NCI-H2196 (cell line): ENCODE data around the gene WDR93.
"Not testable (repeated sequence)": the region's sequence is repeated elsewhere in the genome, so short reads cannot be mapped to it uniquely, and the experiment has no call there.

Experiments used
- DNase-seq: peaks from one replicate; lab custom pipeline; 2025; ENCODE audit not compliant: unreplicated experiment; lab: John Stamatoyannopoulos, UW

Gene WDR93

DNA sequence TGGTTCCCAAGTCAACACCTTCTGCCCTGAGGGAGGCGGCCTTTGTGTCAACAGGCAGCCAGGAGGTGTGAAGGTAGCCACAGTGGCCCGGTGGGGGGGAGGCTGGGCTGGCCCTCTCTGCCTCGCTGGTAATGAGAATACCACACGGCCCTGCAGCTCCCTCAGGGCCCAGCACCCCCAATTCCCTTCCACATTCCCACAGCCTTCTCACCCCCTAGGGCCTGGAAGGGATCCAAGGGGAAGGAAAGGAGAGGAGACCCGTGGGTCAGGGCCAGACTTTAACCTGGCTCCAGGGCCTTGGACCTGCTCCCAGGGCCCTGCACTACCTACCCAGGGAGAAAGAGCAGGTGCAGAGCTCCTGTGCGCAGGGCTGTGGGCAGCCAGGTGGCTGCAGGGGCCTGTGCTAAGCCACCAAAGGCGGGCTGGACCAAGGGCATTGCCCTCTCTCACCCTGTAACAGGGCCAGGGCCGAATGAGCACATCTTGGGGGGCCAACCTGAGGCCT, 76.9 kb downstream of the WDR93 start:
- peak; percentile 60 for DNase-seq

DNA sequence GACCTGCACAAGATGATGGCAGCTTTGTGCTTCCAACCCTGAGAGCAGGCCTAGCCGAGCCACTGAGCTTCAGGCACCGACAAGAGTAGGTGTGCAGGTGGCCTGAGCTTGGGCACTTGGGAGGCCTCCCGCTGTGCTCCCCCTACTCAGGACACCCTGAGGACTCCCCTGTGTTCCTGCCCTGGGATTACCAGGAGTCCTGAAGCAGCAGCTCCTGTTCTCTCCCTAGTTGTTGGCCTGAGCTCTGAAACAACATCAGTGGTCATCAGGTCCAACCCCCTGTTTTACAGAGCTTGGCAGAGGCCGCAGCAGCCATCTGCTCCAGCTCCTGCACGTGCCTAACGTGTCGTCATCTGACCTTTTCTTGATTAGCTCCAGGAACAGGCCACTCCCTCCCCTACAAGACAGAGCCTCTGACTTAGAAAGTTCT, 77.5 kb downstream of the WDR93 start:
- peak; percentile 61 for DNase-seq

DNA sequence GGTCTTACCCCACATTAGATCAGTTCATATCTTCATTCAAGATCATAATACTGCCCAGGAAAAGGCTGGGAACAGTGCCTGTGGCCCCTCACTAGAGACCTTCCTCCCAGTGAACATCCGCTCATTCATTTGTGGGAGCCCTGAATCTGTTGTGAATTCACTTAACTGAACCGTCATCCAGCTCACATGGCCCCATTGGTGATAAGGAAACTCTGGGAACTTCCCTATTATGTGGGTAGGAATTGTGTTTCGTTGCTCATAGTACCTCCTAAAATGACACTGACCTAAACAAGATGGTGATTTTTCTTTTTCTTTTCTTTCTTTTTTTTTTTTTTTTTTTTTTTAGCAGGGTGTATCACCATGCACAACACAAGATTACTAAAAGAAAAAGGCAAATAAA, 78.8 kb downstream of the WDR93 start:
- DNase-seq = no peak

DNA sequence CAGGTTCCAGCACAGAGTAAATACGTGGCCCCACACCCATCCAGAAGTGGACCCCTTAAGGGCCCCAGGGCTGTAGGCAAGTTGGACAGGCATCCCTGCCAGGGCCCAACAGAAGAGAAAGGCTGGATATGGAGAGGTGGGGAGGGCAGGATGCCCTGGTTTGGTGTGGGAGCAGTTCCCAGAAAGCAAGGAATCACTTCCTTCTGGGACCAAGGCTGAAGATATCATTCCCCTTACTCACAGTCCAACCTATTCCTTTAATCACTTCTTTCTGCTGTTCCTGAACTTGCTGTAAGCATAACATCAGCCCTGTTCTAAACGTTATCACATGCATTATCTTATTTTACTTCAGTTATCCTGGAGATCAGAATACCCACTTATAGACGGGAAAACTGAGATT, 79.4 kb downstream of the WDR93 start:
- no peak for DNase-seq

DNA sequence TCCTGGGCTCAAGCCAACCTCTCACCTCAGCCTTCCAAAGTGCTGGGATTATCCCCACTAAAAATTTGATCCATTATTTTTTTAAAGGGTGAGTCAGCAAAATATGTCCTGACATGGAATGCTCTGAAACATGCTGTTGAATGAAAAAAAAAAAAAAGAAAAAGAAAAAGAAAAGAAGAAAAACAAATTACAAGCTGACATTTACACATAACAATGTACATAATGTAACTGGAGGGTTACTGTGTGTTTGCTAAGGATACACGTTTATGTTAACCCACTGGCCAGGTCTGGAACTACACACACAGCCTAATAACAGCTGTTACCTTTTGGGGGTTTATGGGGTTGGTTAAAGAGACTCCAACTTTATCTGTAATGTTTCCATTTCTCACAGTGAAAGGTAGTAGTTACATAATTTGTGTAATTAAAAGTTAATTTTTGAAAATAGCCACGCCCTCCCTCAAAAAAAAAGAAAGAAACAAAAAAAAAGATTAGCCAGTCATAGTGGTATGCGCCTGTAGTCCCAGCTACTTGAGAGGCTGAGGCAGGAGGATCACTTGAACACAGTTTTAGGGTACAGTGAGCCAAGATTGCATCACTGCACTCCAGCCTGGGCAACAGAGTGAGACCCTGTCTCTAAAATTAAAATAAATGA, 82.4 kb downstream of the WDR93 start:
- no peak for DNase-seq

DNA sequence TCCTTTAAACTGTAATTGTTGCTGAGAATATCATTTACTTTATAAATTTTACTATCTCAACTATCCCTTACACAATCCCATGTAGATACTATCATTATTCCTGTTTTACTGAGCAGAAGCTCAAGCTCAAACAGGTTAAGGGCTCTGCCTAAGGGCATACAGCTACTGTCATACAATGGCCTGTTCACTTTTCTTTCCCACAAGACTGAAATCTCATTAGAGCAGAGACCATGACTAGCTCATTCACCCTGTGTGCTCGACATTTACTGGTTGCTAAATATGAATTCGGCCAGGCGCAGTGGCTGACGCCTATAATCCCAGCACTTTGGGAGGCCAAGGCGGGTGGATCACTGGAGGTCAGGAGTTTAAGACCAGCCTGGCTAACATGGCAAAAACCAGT, 83.9 kb downstream of the WDR93 start:
- DNase-seq = no peak

DNA sequence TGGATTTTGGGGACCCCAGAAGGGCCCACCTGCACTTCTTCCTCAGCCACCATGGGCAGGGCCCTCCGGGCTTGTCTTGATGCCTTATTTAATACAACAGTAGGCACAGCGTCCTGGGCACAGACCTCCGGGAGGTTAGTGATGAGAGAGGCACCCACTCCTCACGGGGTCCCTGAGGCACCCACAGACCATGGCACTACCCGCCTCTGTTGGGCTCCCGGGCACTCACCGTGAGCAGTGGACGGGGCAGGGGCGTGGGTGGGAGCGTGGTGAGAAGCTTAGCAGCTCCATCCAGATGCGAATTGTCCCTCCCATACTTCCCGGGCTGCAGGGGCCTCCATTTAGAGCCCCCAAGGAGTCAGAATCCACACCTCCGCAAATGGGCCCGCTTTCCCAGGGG, 85.2 kb downstream of the WDR93 start:
- no peak for DNase-seq

DNA sequence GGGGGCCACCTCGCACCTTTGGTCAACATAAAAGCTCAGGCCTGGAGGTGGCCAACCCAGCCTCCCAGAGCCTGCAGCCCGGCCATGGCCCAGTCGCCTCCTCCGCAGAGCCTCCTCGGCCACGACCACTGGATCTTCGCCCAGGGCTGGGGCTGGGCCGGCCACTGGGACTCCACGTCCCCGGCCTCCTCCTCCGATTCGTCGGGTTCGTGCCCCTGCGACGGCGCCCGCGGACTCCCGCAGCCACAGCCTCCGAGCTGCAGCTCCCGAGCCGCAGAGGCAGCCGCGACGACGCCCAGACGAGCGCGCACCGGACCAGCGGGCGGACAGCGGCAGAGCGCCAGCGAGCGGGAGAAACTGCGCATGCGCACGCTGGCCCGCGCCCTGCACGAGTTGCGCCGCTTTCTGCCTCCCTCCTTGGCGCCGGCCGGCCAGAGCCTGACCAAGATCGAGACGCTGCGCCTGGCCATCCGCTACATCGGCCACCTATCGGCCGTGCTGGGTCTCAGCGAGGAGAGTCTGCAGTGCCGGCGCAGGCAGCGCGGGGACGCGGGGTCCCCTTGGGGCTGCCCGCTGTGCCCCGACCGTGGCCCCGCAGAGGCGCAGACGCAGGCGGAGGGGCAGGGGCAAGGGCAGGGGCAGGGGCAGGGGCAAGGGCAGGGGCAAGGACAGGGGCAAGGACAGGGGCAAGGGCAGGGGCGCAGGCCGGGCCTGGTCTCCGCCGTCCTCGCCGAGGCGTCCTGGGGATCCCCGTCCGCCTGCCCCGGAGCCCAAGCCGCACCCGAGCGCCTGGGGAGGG, 85.9 kb downstream of the WDR93 start, which contains the start of gene MESP2:
Gene MESP2, plus strand, starts transcription at position 59 of the 799 bp plus-strand sequence. Its CDS starts 26 bp downstream, at position 85.
- peak; percentile 79 for DNase-seq

DNA sequence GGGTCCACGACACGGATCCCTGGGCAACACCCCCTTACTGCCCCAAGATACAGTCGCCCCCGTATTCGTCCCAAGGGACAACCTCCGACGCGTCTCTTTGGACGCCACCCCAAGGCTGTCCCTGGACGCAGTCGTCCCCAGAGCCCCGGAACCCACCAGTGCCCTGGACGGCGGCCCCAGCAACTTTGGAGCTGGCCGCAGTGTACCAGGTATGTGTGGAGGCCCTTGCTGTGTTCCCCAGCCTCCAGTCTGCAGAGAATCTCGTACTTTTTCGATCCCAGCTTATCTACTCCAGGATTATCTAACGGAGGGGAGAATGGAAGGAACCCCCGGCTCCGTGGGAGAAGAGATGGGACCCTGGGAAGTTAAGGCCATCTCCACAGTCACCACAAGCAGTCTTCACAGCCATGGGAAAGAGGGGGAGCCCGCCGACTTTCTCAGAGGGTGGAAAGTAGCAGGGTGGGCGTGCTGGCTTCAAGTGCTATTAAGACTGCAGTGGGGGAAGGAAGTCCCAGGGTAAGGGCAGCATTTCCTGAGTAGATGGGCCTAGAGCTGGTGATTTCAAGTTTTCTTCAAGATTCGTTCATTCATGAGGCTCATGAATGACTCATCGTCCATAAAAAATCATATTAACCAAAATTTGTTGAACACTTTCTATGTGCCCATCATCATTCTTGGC, 86.6 kb downstream of the WDR93 start:
- DNase-seq = no peak

DNA sequence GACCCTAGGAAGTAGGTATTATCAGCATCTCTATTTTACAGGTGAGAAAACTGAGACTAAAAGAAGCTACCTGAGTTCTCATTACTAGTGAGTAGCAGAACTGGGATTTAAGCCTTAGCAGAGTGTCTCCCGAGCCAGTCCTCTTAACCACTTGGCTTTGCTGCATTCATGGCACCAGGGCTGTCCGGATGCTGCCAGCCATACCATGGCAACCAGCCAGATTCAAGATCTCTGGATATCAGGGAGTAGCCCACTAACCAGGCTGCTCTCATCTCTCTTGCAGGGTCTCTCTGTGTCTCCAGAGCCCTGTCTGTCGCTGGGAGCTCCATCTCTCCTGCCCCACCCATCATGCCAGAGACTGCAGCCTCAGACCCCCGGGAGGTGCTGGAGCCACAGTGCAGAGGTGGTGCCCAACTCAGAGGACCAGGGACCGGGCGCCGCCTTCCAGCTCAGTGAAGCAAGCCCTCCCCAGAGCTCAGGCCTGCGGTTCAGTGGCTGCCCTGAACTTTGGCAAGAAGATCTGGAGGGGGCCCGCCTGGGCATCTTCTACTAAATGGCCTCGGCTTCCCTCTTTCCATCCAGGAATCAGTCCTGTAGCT, 87.3 kb downstream of the WDR93 start:
- DNase-seq = no peak

DNA sequence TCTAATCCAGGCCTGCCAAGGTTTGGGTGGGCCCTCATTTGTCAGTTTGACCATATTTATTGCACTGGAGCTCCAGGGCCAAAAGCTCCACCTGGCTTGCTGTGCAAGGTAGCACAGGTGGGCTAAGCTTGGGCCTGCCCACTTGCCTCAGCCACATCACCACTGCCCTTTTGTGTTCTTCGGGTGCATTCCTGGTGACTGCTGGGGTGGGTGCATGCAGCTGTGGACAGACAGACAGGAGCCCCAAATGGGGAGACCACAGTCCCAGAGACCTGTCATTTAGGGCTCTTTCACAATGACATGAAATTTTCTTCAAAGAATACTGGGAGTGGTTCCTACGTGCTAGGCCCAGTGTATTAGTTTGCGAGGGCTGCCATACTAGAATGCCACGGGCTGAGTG, 88.2 kb downstream of the WDR93 start:
- no peak for DNase-seq

DNA sequence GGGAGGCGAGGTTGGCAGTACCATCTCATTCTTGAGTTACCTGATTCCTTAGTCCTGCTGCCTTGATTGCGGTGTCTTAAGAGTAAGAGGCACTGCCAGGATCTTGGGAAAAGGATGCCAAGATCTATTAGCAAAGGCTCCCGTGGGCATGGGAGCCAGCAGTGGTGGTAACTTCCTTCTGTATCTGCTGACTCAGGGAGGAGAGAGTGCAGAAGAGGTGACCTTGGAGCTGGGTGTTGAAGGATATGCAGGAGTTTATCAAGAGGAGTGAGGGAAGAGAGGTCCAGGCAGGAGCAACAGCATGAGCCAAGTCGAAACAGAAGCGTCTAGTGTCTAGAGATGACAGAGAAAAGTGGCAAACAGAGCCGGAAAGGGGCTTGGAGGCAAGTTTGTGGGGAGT, 90.0 kb downstream of the WDR93 start:
- DNase-seq = no peak

DNA sequence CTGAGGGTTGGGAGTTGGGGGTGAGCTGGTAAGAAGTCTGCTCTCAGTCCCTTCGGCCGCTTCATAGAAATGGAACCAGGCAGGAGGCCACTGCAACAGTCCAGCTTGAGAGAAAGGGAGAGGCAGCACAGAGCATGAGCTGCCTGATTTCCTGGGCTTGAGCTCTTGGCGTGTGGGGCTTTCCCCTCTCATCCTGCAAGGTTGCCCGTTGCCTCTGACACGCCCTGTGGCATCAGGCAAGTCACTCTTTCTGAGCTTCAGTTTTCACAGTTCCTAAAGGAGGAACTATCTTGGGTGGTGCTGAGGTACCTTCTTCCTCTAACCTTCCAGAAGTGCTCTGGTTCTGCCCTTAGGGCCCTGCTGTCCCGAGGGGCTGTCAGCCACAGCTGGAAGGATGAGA, 90.4 kb downstream of the WDR93 start:
- no peak for DNase-seq

DNA sequence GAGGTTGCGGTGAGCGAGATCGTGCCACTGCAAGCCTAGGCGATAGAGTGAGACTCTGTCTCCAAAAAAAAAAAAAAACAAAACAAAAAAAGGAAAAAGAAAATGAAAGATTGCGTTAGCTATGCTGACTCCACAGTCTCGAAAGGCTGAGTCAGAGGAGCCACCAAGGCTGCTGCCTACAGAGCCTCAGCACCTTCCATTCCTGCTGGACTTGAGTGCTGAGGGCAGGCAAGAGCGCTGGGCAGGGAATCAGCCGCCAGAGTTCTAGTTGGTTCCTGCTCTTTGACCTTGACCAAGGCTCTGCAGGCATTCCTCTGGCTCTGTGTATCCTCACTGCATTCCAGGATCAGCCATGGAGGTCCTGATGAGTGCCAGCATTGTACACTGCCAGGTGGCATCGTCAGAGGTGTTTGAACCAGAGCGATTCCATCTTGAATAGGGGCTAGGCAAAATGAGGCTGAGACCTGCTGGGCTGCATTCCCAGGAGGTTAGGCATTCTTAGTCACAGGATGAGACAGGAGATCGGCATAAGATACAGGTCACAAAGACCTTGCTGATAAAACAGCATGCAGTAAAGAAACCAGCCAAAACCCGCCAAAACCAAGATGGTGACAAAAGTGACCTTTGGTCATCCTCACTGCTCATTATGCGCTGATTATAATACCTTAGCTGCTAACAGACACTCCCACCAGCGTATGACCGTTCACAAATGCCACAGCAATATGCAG, 91.4 kb downstream of the WDR93 start:
- no peak for DNase-seq

DNA sequence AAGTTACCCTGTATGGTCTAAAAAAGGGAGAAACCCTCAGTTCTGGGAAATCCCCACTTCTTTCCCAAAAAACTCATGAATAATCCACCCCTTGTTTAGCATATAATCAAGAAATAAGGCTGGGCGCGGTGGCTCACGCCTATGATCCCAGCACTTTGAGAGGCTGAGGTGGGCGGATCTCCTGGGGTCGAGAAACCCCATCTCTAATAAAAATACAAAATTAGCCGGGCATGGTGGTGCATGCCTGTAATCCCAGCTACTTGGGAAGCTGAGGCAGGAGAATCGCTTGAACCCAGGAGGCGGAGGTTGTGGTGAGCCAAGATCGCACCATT, 92.0 kb downstream of the WDR93 start:
- not testable (repeated sequence) for DNase-seq

DNA sequence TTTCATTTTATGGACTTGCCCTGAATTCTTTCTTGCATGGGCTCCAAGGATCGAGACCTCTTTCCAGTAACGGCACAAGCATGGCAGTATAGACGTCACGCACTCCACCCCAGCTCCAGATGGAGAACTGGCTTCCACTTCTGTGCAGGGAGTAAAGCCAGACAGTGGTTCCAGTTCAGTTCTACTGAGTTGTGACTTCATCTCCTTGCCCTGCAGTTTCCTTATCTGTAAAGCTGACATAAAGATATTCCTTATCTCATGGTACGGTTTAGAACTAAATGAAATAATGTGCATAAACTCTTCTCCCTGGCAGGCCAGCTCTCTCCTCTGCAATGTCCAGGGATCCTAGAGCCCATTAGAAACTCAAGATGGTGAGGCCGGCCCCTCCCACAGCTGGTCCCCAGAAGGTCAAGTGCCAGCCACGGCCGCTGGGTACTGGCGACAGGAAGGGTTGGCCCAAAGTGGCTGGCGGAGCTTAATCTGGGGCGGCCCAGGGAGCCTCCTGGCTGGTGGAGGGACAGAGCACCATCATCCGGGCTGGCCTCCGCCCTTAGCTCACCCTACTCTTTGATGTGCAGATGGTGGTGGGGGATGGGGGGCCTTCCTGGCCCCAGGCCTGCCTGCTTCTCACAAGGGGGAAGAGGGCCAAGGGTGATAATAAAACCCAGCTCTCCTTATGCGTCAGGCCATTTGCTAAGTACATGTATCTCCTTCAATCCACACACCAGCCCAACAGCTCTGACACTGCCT, 92.7 kb downstream of the WDR93 start:
- DNase-seq = no peak

DNA sequence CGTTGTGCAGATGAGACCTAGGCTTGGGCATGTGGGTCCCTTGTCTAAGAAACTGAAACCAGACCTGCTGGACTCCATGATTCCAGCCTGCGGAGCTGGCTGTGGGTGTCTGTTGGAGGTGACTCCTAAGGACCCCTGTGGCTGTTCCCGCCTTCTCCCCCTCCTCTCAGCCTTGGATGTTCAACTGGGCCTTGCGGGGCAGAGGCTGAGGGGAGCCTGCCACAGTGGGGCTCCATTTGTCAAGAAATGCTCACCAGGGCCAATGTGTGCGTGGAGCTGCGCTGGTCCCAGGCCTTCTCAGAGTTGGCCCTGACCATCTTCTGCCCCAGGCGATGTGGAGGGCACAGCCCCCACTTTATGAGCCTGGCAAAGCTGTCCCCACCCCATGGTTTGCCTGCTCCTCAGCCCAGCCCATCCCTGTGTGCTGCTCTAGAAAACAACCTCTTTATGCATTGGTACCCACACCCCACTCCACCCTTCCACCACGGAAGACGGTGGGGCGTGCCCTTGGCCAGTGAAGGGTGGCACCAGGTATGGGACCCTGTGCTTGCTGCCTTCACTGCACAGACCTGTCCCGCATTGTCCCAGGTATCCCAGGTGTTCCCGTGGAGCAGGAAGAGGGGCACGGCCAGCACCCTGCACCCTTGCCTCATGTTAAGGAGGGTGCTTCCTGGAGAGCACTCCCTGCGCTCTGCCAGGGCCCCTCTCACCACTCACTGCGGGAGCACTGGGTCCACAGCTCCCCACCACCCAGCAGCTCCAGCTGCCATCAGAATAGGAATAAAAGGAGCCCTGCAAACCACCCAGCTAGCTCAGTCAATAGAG, 93.5 kb downstream of the WDR93 start:
- no peak for DNase-seq

DNA sequence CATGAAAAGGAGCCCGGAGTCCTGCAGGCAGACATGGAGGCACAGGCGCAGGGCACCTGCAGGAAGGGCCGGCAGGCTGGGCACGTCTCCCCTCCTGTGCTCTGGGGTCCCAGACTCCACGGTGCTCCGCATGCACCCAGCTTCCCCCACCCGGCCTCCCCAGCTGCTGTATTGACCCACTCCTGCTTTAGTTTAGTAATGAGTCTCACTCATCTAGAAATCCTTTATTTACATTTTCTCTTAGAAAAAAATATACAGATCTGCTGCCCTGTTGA, 94.0 kb downstream of the WDR93 start:
- DNase-seq = no peak

DNA sequence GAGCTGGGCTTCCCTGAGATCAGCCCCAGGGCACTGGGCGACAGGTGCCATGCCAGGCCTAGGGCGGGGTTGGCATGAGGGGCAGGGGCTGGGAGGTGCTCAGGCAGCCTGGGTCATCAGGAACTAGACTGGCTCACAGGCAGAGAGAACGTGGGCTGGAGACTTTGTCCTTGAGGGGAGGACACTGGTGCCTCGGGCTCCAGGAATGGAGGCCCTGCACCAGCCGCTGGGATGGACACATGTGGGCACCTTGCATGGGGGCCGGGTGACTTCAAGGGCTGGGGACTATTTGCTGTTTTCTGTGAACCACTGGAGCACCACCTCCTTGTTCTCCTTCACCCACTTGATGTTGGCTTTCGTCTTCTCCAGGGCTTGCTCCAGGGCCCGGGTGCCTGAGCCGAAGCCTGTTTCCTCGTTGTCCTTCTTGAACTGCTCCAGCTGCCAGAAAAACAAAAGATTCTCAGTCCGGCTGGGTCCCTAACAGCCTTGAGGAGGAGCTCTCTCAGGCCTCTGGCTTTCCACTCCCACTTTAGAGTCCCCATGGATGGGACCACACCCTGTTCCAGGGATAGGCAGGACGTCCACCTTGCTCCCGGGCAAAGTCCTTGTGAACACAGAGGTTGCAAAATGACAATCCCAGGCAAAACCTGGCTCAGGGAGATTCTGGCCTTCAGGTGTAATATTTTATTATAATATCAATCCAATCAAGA, 94.6 kb downstream of the WDR93 start:
- DNase-seq = no peak
